ENCODE results near the gene CDC25A. TPM values are rescaled to one million over a fixed set of nuclear protein-coding genes. Genes with fewer than 3 reads are reported as not detected.
"Not testable (repeated sequence)": the region's sequence is repeated elsewhere in the genome, so short reads cannot be mapped to it uniquely, and the experiment has no call there.

CDC25A gene
- total RNA-seq, 1 experiment from 2014 or later = 12.8 TPM

- CTCF ChIA-PET = no interaction called here
- no peaks in the 10 kb centered on the region for H3K27me3 ChIP-seq (ENCODE audit: control insufficient read depth, insufficient read depth, low read length)
- H3K4me1 ChIP-seq (ENCODE audit: control insufficient read depth, insufficient read depth, low read length) = no peaks in the 10 kb centered on the region
- no peak for TF ChIP-seq TCF7L2 (IDR thresholded peaks at IDR 0.05; ENCODE audit: low read depth, low read length)
- no peak for TF ChIP-seq REST (IDR thresholded peaks at IDR 0.05; ENCODE audit: insufficient read depth in 1 of 2, low read depth in 2 of 2, low read length in 1 of 2)
- TF ChIP-seq POLR2AphosphoS5 (IDR thresholded peaks at IDR 0.05; ENCODE audit: low read depth, low read length) = no peak
- TF ChIP-seq SIN3A (IDR thresholded peaks at IDR 0.05; ENCODE audit: borderline replicate concordance, insufficient read depth, low read depth, low read length) = no peak
- TF ChIP-seq, protein P1, sequence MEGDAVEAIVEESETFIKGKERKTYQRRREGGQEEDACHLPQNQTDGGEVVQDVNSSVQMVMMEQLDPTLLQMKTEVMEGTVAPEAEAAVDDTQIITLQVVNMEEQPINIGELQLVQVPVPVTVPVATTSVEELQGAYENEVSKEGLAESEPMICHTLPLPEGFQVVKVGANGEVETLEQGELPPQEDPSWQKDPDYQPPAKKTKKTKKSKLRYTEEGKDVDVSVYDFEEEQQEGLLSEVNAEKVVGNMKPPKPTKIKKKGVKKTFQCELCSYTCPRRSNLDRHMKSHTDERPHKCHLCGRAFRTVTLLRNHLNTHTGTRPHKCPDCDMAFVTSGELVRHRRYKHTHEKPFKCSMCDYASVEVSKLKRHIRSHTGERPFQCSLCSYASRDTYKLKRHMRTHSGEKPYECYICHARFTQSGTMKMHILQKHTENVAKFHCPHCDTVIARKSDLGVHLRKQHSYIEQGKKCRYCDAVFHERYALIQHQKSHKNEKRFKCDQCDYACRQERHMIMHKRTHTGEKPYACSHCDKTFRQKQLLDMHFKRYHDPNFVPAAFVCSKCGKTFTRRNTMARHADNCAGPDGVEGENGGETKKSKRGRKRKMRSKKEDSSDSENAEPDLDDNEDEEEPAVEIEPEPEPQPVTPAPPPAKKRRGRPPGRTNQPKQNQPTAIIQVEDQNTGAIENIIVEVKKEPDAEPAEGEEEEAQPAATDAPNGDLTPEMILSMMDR (IDR thresholded peaks at IDR 0.05) = no peak
- intact Hi-C loops (cut with micrococcal nuclease; ENCODE audit: unreplicated experiment) = no loop called here
- H3K9me3 ChIP-seq (ENCODE audit: control insufficient read depth, insufficient read depth, low read depth, low read length) = no peaks in the 10 kb centered on the region
- H3K4me3 ChIP-seq (ENCODE audit: low read depth in 2 of 2, low read length in 2 of 2) = no peak overlapping the region
- ATAC-seq (no peak), DNase-seq (ENCODE audit: low read depth, low spot score) (no peak)
- no TSS peak for BruUV-seq (replicated peaks)
- no peak overlapping the region for H3K27ac ChIP-seq (ENCODE audit: low read length)
- POLR2A ChIA-PET = no interaction called here
- in situ Hi-C loops (cut with HindIII; ENCODE audit: low pct_unique_long_range_greater_than_20kb, low sequenced_read_pairs) = no loop called here
- H3K36me3 ChIP-seq (ENCODE audit: control insufficient read depth, insufficient read depth, low read length) = no peaks in the 10 kb centered on the region
Observed at GRCh38 chr3:48118322-48118721, 69.9 kb downstream of the CDC25A start.

GRCh38 chr3:48112813-48113212 is 75.4 kb downstream of the CDC25A start:
- H3K27ac ChIP-seq (ENCODE audit: low read length) = no peak overlapping the region
- no peaks in the 10 kb centered on the region for H3K27me3 ChIP-seq (ENCODE audit: control insufficient read depth, insufficient read depth, low read length)
- H3K4me3 ChIP-seq (ENCODE audit: low read depth in 2 of 2, low read length in 2 of 2) = no peak overlapping the region
- in situ Hi-C loops (cut with HindIII; ENCODE audit: low pct_unique_long_range_greater_than_20kb, low sequenced_read_pairs) = no loop called here
- BruUV-seq (replicated peaks) = no TSS peak
- no peaks in the 10 kb centered on the region for H3K36me3 ChIP-seq (ENCODE audit: control insufficient read depth, insufficient read depth, low read length)
- CTCF ChIA-PET = no interaction called here
- POLR2A ChIA-PET = no interaction called here
- no peaks in the 10 kb centered on the region for H3K9me3 ChIP-seq (ENCODE audit: control insufficient read depth, insufficient read depth, low read depth, low read length)
- intact Hi-C loops (cut with micrococcal nuclease; ENCODE audit: unreplicated experiment) = no loop called here
- no peaks in the 10 kb centered on the region for H3K4me1 ChIP-seq (ENCODE audit: control insufficient read depth, insufficient read depth, low read length)
- TF ChIP-seq SIN3A (IDR thresholded peaks at IDR 0.05; ENCODE audit: borderline replicate concordance, insufficient read depth, low read depth, low read length) (no peak), REST (IDR thresholded peaks at IDR 0.05; ENCODE audit: insufficient read depth in 1 of 2, low read depth in 2 of 2, low read length in 1 of 2) (no peak), POLR2AphosphoS5 (IDR thresholded peaks at IDR 0.05; ENCODE audit: low read depth, low read length) (no peak)
- TF ChIP-seq, protein P1 (IDR thresholded peaks at IDR 0.05) = no peak
- DNase-seq (ENCODE audit: low read depth, low spot score) (no peak), ATAC-seq (no peak)

DNA sequence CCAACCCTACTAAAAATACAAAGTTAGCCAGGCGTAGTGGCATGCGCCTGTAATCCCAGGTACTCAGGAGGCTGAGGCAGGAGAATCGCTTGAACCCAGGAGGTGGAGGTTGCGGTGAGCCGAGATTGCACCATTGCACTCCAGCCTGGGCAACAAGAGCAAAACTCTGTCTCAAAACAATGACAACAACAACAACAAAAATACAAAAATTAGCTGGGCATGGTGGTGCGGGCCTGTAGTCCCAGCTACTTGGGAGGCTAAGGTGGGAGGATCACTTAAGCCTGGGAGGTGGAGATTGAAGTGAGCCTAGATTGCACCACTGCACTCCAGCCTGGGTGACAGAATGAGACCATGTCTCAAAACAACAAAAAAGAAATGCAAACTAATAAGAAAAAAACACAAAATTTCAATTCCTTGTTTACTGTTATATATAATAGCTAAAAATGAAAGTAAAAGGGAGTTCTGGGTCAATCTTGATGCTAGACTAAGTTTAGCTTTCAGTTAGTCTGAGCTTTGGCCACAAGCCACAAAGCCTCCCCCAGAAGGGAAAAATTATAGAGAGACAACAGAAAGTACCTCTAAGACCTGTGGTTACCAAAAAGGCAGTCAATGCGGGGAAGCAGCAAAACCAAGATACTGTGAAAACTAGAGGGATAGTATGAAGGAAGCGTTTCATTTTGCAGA is 76.0 kb downstream of the CDC25A start:
- ATAC-seq; H3K27me3 ChIP-seq (ENCODE audit: control insufficient read depth, insufficient read depth, low read length); CTCF ChIA-PET; DNase-seq (ENCODE audit: low read depth, low spot score); POLR2A ChIA-PET; intact Hi-C loops (cut with micrococcal nuclease; ENCODE audit: unreplicated experiment); H3K4me3 ChIP-seq (ENCODE audit: low read depth in 2 of 2, low read length in 2 of 2); H3K27ac ChIP-seq (ENCODE audit: low read length); H3K9me3 ChIP-seq (ENCODE audit: control insufficient read depth, insufficient read depth, low read depth, low read length); BruUV-seq (replicated peaks); H3K36me3 ChIP-seq (ENCODE audit: control insufficient read depth, insufficient read depth, low read length); H3K4me1 ChIP-seq (ENCODE audit: control insufficient read depth, insufficient read depth, low read length); in situ Hi-C loops (cut with HindIII; ENCODE audit: low pct_unique_long_range_greater_than_20kb, low sequenced_read_pairs): not testable (repeated sequence)

Measured in Panc1 (cell line).